GM18909 (cell line): Measurements from ENCODE around the gene FYN.

Experiments used
- ATAC-seq: cut with Tn5 transposase; IDR thresholded peaks from one replicate; pipeline ENCODE4 v1.9.1; 2021; ENCODE audit warnings: mild to moderate bottlenecking; ENCODE audit not compliant: unreplicated experiment, poor library complexity

Gene FYN

GRCh38 chr6:111676383-111676782 lies 196.9 kb downstream of the FYN start:
- no peak for ATAC-seq

DNA sequence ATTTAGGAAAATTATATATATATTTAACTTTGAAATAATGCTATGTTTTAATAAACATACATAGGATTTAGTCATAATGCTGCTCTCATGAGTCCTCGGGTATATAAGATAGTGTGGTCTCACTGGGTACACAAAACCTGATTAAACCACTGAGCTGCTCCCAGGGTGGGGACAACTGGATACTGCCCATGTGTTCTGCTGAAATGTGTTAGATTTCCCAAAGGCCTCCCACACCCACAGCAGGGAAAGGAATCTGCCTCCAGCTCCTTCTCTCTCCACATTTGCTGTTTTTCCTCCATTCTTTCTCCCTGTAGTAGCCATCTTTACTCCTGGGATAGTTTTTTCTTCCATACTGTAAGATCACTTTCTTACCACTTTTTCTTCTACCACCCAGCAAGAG lies 198.4 kb downstream of the FYN start:
- ATAC-seq = no peak

DNA sequence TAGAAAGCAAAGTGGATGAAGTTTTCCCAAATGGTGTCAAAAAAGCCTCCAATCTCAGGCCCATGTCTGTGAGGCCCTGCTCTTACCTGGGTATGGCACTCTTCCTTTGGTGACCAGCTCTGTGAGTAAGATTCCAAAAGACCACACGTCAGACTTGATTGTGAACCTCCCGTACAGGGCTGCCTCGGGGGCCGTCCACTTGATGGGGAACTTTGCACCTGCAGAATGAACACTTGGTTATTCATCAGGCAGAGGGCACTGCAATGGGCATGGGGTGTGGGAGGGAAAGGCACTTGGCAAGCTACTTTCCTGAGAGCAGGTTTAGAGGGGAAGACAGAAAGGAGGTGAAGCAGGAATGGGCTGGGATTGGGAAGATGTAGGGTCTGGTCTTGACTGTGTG lies 198.8 kb downstream of the FYN start:
- no peak for ATAC-seq

GRCh38 chr6:111673937-111674336 lies 199.3 kb downstream of the FYN start:
- ATAC-seq = no peak

DNA sequence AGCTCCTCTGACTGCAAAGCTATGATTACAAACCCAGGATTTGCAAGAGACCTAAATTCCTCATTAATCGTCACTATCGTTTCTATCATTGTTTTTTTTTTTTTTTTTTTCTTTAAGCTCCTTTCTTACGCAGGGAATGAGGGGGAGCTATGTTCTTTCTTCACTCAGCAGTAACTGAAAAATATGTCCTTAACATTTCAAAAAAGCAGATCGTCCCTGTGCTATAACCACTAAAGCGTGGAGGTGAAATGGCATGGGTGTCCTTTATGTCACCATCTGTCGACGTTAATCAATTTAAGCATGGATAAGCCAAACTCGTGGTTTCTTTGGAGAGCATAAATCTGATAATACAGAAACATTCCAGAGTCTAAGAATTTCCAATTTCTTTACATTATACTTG lies 199.7 kb downstream of the FYN start:
- no peak for ATAC-seq

GRCh38 chr6:111672761-111673450 lies 200.3 kb downstream of the FYN start:
- ATAC-seq = no peak

- ATAC-seq = no peak
Measured at GRCh38 chr6:111669326-111669725, 203.9 kb downstream of the FYN start.

DNA sequence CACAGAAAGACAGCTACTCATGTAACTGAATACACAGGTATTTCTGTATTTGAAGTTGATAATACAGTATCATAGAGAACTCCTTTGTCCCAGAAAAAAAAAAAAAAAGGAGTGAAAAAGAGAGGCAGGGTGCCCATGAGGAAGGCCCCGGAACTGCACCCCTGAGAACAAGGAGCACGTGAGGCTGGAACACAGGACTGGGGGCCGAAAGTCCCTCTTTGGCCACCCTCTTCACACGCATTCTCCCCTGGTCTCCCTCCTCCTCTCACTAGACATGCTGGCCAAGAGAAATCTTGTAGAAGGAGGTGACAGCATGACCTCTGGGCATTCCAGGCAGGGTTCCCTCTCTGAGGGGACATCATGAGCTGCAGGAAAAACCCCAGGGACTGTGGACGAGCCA lies 204.8 kb downstream of the FYN start:
- no peak for ATAC-seq

DNA sequence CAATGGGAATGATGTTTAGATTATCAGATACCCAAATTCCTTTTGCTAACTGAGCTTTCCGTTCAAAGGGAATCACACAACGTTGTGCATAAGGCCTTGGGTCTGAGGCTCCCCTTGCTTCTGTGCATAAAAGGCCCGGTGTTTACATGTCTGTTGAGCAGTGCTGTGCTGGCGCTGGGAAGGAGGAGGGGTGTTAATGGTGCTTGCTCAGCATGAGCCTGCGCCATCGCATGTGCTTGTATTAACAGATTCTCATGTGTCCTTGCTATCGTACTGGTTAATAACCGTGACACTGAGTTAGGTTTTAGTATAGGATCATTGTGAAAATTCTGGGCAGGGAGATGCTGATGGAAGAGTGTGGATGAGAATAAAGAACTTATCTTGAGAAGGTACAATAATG lies 205.3 kb downstream of the FYN start:
- ATAC-seq = no peak

GRCh38 chr6:111666847-111667246 lies 206.4 kb downstream of the FYN start:
- ATAC-seq = no peak

GRCh38 chr6:111664565-111665030 lies 208.7 kb downstream of the FYN start:
- ATAC-seq = no peak

- no peak for ATAC-seq
Measured at GRCh38 chr6:111663692-111664564, 209.3 kb downstream of the FYN start.

DNA sequence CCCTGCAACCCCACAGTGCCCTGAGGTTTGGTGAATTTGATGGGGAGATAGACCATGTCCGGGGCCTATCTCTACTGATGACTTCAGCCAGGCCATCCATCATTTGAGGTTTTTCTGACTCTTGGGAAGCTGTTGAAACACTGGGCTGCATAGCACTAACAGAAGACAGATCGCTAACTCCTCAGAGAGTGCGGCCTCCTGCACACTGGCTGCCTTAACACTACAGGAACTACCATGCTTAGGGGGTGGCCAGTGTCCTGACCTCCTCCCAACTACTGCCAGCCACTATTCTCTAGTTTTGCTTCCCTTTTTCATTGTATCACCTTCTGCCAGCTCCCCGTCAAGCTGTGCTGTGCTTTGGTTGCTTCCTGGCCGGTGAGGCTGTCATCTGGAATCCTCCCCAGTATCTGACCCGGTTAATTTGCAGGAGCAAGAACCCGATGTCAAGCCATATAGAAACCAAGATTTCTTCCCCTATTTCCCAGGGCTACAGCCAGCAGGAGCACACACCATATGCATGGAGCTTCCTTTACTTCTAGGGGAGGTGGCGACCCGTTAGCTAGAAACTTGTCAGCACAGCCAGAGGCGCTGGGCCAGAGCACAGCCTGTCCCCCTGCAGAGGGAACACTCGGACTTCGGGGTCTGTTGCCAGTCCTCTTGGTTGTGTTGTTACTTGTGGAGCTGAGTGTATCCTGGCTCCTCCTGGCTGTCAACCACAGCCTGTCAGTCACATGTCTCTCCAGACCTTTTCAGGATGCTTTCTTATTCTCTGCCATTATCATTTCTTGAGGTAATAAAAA lies 210.3 kb downstream of the FYN start:
- ATAC-seq = no peak

GRCh38 chr6:111662072-111662793 lies 211.0 kb downstream of the FYN start:
- no peak for ATAC-seq

- no peak for ATAC-seq
Measured at GRCh38 chr6:111661541-111662061, 211.7 kb downstream of the FYN start.

GRCh38 chr6:111660531-111660930 lies 212.7 kb downstream of the FYN start:
- no peak for ATAC-seq

- ATAC-seq = no peak
Measured at GRCh38 chr6:111658462-111659154, 214.6 kb downstream of the FYN start.

DNA sequence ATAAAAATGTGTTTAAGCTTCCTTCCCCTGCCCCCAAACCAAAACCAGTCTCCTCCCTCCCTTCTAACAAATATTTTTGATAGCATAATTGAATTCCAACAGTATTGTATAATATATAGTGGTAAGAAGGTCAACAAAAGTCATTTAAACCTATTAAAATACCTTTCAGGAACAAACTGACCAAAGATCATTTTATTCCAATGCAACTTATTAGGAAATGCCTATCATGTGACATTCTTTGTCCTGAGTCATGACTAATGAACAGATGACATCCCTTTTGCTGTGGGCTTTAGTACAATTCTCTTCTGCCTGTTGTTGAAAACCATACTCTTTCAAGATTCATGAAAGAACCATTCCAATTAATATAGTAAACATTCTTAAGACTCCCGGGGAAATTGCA lies 216.1 kb downstream of the FYN start:
- no peak for ATAC-seq

DNA sequence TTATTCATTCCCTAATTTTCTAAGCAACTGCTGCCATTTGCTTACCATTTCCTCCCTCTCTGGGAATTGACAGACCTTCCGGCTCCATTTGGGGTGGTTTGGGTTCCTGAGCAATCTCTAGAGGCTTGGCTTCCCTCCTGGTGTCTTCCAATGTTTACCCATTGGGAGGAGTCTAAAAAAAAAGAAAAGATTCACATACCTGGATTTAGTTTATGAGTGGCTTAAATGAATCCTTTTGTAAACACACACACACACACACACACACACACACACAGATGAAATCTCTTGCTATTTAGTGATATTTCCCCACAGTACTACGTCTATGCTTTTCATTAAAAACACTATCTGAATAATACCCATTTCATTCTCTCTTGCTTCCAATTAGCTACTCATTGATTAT lies 219.3 kb downstream of the FYN start:
- no peak for ATAC-seq
